CD14-positive monocyte (primary cell): ENCODE measurements around the gene TMEM184B. TPM values are rescaled to one million over a fixed set of nuclear protein-coding genes. Genes with fewer than 3 reads are reported as not detected.

Experiments
- DNase-seq, 3 donors: peaks; one replicate each; pipeline ENCODE4 v3.0.0-alpha.2; 2011 to 2022
- H2AFZ ChIP-seq: 2 replicates; pipeline ENCODE4 v1.6.0; 2012; ENCODE audit warnings: mild to moderate bottlenecking, low read depth, low read length, inconsistent platforms; ENCODE audit not compliant: insufficient read depth, poor library complexity, severe bottlenecking
- H3K27ac ChIP-seq, 2 donors: 1 replicate in 1 of 2; 2 replicates in 1 of 2; pipeline ENCODE4 v1.5.1; 2012 to 2013; ENCODE audit warnings: low read length in 2 of 2, control low read depth in 1 of 2, inconsistent platforms in 1 of 2, low read depth in 1 of 2, mild to moderate bottlenecking in 1 of 2
- H3K27me3 ChIP-seq, 2 donors: one replicate each; pipeline versions ENCODE4 v1.6.0 to v1.6.1; 2011 to 2013; ENCODE audit warnings: low read length in 2 of 2; ENCODE audit not compliant: control insufficient read depth in 2 of 2, insufficient read depth in 2 of 2
- H3K36me3 ChIP-seq, 2 donors: replicated peaks in 1 of 2; 1 replicate in 1 of 2; 2 replicates in 1 of 2; pipeline versions ENCODE4 v1.5.1 to v1.6.1; 2012 to 2013; ENCODE audit warnings: low read length in 2 of 2, control low read depth in 1 of 2, inconsistent platforms in 1 of 2, mild to moderate bottlenecking in 1 of 2; ENCODE audit not compliant: insufficient read depth in 2 of 2, control insufficient read depth in 1 of 2
- H3K4me1 ChIP-seq, 2 donors: 1 replicate in 1 of 2; 2 replicates in 1 of 2; pipeline versions ENCODE4 v1.5.1 to v1.6.1; 2012 to 2013; ENCODE audit warnings: low read length in 2 of 2, control low read depth in 1 of 2, inconsistent platforms in 1 of 2, mild to moderate bottlenecking in 1 of 2, moderate library complexity in 1 of 2; ENCODE audit not compliant: insufficient read depth in 2 of 2, control insufficient read depth in 1 of 2
- H3K4me2 ChIP-seq: replicated peaks from 2 replicates; pipeline ENCODE3; 2012; ENCODE audit warnings: low read length, moderate library complexity, mild to moderate bottlenecking; ENCODE audit not compliant: poor library complexity, severe bottlenecking; ENCODE audit errors: extremely low read depth
- H3K4me3 ChIP-seq, 3 experiments: fragments of 200-600 bp in 1 of 3; sonication (generic) in 1 of 3; replicated peaks in 1 of 3; 1 replicate in 2 of 3; 2 replicates in 1 of 3; pipeline ENCODE4 v1.5.1; 2011 to 2013; ENCODE audit warnings: low read length in 3 of 3, mild to moderate bottlenecking in 3 of 3, control low read depth in 2 of 3, low read depth in 2 of 3, inconsistent platforms in 1 of 3, moderate library complexity in 1 of 3
- H3K79me2 ChIP-seq: 2 replicates; pipeline ENCODE4 v1.6.0; 2012; ENCODE audit warnings: mild to moderate bottlenecking, control low read depth, inconsistent platforms, low read length, moderate library complexity; ENCODE audit not compliant: insufficient read depth
- H3K9ac ChIP-seq: 2 replicates; pipeline ENCODE4 v1.6.0; 2017; ENCODE audit warnings: low read length, mild to moderate bottlenecking; ENCODE audit not compliant: insufficient read depth, poor library complexity, severe bottlenecking
- H3K9me3 ChIP-seq, 2 donors: replicated peaks in 1 of 2; 1 replicate in 1 of 2; 2 replicates in 1 of 2; pipeline versions ENCODE4 v1.5.1 to v1.6.1; 2012 to 2013; ENCODE audit warnings: low read length in 2 of 2, control low read depth in 1 of 2; ENCODE audit not compliant: control insufficient read depth in 1 of 2, insufficient read depth in 1 of 2
- H4K20me1 ChIP-seq: 2 replicates; pipeline ENCODE4 v1.6.0; 2012; ENCODE audit warnings: mild to moderate bottlenecking, low read length, control low read depth, moderate library complexity; ENCODE audit not compliant: insufficient read depth
- H3K27ac Mint-ChIP-seq, 7 donors: one replicate each; pipeline ENCODE4 v1.8.0; 2020; ENCODE audit warnings: mild to moderate bottlenecking in 7 of 7, mixed read lengths in 7 of 7, moderate library complexity in 6 of 7, inconsistent platforms in 2 of 7
- H3K27me3 Mint-ChIP-seq, 3 donors: one replicate each; pipeline ENCODE4 v1.8.0; 2021 to 2022; ENCODE audit warnings: low read depth in 3 of 3, mild to moderate bottlenecking in 3 of 3, mixed read lengths in 3 of 3, moderate library complexity in 3 of 3, inconsistent platforms in 1 of 3
- H3K36me3 Mint-ChIP-seq, 2 donors: one replicate each; pipeline ENCODE4 v1.8.0; 2020; ENCODE audit warnings: mixed read lengths in 2 of 2, inconsistent platforms in 1 of 2, mild to moderate bottlenecking in 1 of 2
- H3K4me1 Mint-ChIP-seq: one replicate; pipeline ENCODE4 v1.8.0; 2020; ENCODE audit warnings: mild to moderate bottlenecking, mixed read lengths
- H3K4me3 Mint-ChIP-seq, 2 donors: one replicate each; pipeline ENCODE4 v1.8.0; 2020; ENCODE audit warnings: mild to moderate bottlenecking in 2 of 2, mixed read lengths in 2 of 2, moderate library complexity in 1 of 2
- H3K9me3 Mint-ChIP-seq, 7 donors: one replicate each; pipeline ENCODE4 v1.8.0; 2020 to 2022; ENCODE audit warnings: mixed read lengths in 7 of 7, mild to moderate bottlenecking in 6 of 7, moderate library complexity in 6 of 7, inconsistent platforms in 2 of 7
- CTCF ChIP-seq: fragments of 200-600 bp; IDR thresholded peaks from one replicate; pipeline ENCODE4 v1.8.0; 2022; ENCODE audit warnings: antibody characterized with exemption, mild to moderate bottlenecking
- WGBS: methylation state at CpG from one replicate; pipeline ENCODE4 v1.1.5; 2013; ENCODE audit warnings: missing lambda C conversion rate; ENCODE audit not compliant: insufficient coverage; 5-methylcytosine and 5-hydroxymethylcytosine counted together
- intact Hi-C, 2 donors: fragments of 100-400 bp; cut with micrococcal nuclease; formaldehyde crosslinking; loops; one replicate each; pipeline versions ENCODE4 v1.15.0 to v1.15.1; 2023
- polyA plus RNA-seq, 3 donors: library from polyadenylated mRNA; depleted of rRNA in 1 of 3; unstranded in 2 of 3; stranded (reverse) in 1 of 3; fragments of 300-500 nt in 2 of 3; fragments of >200 nt in 1 of 3; fragmentation: Illumina TruSeq in 2 of 3; gene quantifications; 1 replicate in 2 of 3; 2 replicates in 1 of 3; pipeline ENCODE4 v1.2.3, GENCODE V29; 2012 to 2021

The TMEM184B gene
- polyA plus RNA-seq, 3 donors, result 7.4 to 17.7 (median 10.6) TPM

DNA sequence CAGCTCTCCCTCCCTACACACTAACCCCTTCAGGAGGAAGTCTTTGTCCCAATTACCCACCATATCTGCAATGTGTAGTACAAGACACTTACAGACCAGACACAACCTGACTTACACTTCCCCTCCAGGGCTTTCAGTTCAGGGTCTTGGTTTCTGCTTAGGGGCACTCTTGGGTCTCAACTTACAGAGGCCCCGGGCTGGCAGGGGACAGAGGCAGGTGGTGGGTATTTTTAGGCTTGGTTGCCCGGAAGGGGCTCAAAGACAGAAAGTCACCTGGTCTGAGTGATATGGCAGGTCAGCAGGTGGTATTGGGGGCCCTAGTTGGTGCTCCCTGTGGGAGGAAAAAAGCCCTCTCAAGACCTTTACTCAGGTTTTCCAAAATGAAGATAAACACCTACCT is 3.4 kb upstream of the TMEM184B start:
- H3K9me3 Mint-ChIP-seq, result peaks cover 0 to 2% (median 0%) of the 10 kb centered on the region in 7 donors
- H3K4me1 Mint-ChIP-seq, result peaks cover 22% of the 10 kb centered on the region
- Histone ChIP-seq H3K79me2 (peaks cover 16% of the 10 kb centered on the region), H3K4me3 (no peak overlapping the region), H3K4me2 (no peak overlapping the region), H2AFZ (no peak overlapping the region), H3K27me3 (no peaks in the 10 kb centered on the region), H3K36me3 (no peaks in the 10 kb centered on the region), H3K9ac (no peak overlapping the region), H4K20me1 (peaks cover 7% of the 10 kb centered on the region), H3K9me3 (no peaks in the 10 kb centered on the region), H3K27ac (no peak overlapping the region), H3K4me1 (peaks cover 15 to 19% of the 10 kb centered on the region in 2 donors)
- no peak overlapping the region for H3K4me3 Mint-ChIP-seq
- no peaks in the 10 kb centered on the region for H3K36me3 Mint-ChIP-seq
- DNase-seq, result no peak
- WGBS, result 31% methylated on average over 2 of the region's 2 CpGs
- no peak overlapping the region for H3K27ac Mint-ChIP-seq
- H3K27me3 Mint-ChIP-seq, result peaks cover 8 to 23% (median 8%) of the 10 kb centered on the region in 3 donors
- TF ChIP-seq CTCF, result no peak
- intact Hi-C loops, result no loop called here

- peak overlapping the region; percentile 33 to 98 (median 89) for H3K27ac Mint-ChIP-seq
- Histone ChIP-seq H3K79me2 (peaks cover 34% of the 10 kb centered on the region), H3K9ac (peak overlapping the region; percentile 84), H3K27ac (peak overlapping the region in 1 of 2 donors; percentile 84), H3K36me3 (no peaks in the 10 kb centered on the region), H3K4me3 (peak overlapping the region; percentile 79 to 93 (median 83)), H3K9me3 (no peaks in the 10 kb centered on the region), H4K20me1 (peaks cover 16% of the 10 kb centered on the region), H3K4me2 (peak overlapping the region; percentile 99), H3K4me1 (peaks cover 15 to 19% of the 10 kb centered on the region in 2 donors), H3K27me3 (no peaks in the 10 kb centered on the region), H2AFZ (peak overlapping the region; percentile 99)
- DNase-seq, result no peak
- 26% methylated on average over 22 of the region's 26 CpGs for WGBS
- peaks cover 8 to 25% (median 8%) of the 10 kb centered on the region in 3 donors for H3K27me3 Mint-ChIP-seq
- H3K9me3 Mint-ChIP-seq, result no peaks in the 10 kb centered on the region
- intact Hi-C loops, result no loop called here
- TF ChIP-seq CTCF, result no peak
- peaks cover 0 to 8% of the 10 kb centered on the region in 2 donors for H3K36me3 Mint-ChIP-seq
- peak overlapping the region; percentile 90 to 94 for H3K4me3 Mint-ChIP-seq
- peaks cover 31% of the 10 kb centered on the region for H3K4me1 Mint-ChIP-seq
Observed at GRCh38 chr22:38273135-38273826, 471 bp upstream of the TMEM184B start.
